ENCODE results near the gene BARHL2.

The BARHL2 gene

DNA sequence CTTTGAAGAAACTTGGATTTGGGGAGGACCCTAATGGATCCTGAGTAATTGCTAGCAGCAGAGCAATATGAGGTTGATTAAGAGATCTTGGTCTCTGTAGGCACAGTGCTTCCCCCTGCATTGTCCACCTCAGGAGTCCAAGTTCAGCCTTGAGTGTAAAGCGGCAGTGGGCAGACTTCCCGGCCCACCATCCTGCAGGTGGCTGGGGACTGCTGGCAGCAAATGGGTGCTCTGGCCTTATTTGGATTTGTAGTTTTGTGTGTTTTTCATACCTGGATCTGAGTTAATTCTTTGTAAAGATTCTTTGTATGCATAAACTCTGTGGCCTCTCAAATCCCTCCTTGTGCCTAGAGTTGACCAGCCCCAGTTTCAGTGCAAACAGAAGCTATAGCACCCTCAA is 7.6 kb downstream of the BARHL2 start:
- TF ChIP-seq, protein P1, sequence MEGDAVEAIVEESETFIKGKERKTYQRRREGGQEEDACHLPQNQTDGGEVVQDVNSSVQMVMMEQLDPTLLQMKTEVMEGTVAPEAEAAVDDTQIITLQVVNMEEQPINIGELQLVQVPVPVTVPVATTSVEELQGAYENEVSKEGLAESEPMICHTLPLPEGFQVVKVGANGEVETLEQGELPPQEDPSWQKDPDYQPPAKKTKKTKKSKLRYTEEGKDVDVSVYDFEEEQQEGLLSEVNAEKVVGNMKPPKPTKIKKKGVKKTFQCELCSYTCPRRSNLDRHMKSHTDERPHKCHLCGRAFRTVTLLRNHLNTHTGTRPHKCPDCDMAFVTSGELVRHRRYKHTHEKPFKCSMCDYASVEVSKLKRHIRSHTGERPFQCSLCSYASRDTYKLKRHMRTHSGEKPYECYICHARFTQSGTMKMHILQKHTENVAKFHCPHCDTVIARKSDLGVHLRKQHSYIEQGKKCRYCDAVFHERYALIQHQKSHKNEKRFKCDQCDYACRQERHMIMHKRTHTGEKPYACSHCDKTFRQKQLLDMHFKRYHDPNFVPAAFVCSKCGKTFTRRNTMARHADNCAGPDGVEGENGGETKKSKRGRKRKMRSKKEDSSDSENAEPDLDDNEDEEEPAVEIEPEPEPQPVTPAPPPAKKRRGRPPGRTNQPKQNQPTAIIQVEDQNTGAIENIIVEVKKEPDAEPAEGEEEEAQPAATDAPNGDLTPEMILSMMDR (conservative IDR thresholded peaks at IDR 0.05; ENCODE audit: low read depth, low read length), result no peak

DNA sequence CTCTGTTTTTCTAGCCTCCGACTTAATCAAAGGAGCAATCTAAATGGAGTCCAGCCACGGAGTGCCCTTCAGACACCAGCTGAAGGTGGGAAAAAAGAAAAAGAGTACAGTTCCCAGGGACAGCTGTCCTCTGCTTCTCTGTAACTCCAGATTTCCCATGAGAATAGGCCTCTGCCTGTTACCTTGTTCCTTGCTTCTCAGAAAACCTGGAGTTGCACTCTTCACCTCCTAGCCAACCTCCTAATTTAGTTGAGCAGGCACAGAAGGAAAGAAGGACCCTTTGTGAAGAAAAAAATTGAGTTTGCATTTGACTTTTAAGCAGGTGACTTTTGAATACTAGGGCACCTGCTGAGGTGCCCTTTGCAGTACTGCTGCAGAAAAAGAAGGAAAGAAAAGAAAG is 8.3 kb downstream of the BARHL2 start:
- DNase-seq (ENCODE audit: low read depth), result no peak

More for the DNA sequence above, 7.6 kb downstream of the BARHL2 start:
- no peak overlapping the region for H3K4me3 ChIP-seq (ENCODE audit: low read length)
- DNase-seq (ENCODE audit: low read depth), result no peak

DNA sequence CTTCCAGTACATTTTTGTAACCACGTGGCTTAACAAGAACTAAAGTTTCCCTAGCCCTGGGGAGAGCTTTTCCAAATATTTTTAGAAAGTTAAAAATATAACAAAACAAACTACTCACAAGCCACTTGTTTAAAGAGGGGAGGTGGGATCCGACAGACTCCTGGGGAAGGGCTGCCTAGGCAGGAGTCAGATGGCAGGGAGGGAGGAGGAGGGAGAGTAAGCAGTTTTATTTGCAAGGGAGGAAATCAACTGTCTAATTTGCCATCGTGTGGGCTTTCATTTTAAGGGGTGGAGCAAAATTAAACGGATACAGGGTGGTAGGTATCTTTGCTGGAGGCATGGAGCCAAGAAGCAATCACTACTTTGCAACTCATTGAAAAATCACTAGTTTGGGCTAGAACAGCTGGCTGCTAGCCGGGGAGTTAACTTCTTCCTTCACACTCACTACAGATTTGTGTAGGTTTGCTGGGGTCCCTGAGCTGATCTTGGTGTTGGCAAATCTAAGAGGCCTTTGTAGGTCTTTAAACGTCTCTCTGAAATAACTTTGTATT is 8.8 kb downstream of the BARHL2 start:
- DNase-seq (ENCODE audit: low read depth), result no peak
- no peak overlapping the region for H3K4me3 ChIP-seq (ENCODE audit: low read length)
- TF ChIP-seq, protein P1 (conservative IDR thresholded peaks at IDR 0.05; ENCODE audit: low read depth, low read length), result no peak

More for the DNA sequence above, 8.3 kb downstream of the BARHL2 start:
- H3K4me3 ChIP-seq (ENCODE audit: low read length), result no peak overlapping the region
- TF ChIP-seq, protein P1 (conservative IDR thresholded peaks at IDR 0.05; ENCODE audit: low read depth, low read length), result no peak

DNA sequence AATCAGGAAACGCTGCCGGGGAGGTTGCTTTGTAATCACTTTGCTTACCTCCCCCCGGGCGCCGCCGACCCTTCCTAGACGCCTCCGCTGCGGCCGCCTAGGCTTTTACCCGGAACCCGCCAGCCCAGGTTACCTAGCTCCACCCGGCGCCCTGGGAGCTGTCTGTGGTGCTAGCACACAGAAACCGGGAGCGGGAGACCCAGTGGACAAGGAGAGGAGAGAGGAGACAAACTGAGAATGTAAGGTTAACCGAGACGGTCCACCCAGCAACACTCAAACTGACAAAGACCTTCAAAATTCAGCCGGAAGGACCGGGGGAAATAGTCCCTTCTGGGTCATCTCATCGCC is 9.8 kb downstream of the BARHL2 start:
- TF ChIP-seq, protein P1 (conservative IDR thresholded peaks at IDR 0.05; ENCODE audit: low read depth, low read length), result no peak
- H3K4me3 ChIP-seq (ENCODE audit: low read length), result peak overlapping the region; percentile 28
- DNase-seq (ENCODE audit: low read depth), result peak; percentile 22

DNA sequence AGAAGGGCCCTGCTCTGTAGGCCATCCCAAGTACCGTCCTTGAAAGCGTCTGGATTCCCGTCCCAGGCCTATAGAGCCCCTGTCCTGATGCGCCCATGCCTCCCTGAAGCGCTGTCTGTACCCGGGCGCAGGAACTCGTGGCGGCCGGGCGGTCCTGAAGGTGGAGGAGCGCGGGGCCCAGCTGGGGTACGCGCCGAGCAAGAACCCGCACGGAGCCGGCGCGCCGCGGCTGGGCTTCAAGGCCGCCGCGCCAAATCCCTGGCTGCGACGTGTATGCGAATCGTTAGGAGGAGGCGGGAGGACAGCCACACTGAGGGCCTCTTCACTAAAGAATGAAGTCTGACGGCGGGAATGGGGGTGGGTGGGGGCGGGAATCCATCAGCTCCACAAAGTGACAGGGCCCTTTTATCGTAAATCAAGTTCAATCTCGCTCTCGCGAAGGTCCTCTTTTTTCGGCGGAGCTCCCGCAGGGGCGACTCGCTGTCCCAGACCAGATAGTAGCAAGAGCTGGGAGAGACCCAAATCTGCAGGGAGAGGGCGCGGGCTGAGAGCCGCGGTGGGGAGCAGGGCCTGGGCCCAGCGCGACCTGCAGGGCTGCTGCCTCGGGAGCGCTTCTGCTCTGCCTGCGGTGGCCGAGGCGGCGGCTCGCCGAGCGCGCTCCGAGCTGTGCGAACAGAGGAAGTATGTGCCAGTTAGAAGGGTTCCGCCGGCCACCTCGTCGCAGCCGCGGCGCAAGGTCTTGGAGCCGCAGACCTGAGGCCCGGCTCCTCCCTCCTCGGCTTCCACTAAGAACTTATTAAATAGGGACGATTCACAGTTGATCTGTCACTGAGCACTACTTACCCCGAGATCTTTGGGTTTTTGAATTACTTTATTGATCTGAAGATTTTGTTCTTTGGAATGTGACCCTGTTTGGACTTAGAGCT is 10.4 kb downstream of the BARHL2 start:
- TF ChIP-seq, protein P1 (conservative IDR thresholded peaks at IDR 0.05; ENCODE audit: low read depth, low read length), result no peak
- DNase-seq (ENCODE audit: low read depth), result no peak
- peak overlapping the region; percentile 28 for H3K4me3 ChIP-seq (ENCODE audit: low read length)

DNA sequence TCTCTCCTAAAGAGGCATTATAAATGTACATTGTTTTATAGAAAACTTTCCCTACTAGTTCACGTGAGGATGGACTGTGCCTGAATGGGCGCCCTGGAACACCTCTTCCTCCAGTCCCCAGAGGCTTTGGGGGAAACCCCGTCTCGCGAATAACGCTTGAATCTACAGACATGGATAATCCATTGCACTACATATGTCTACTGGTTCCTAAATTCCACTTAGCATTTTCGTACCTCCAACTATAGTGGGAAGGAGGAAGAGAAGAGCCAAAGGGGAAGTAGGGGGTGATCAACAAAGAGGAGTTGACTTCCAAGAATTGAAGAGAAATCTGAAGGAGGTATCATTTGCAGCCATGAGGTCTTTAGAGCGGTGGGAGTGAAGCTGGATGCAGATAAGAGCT is 11.1 kb downstream of the BARHL2 start:
- H3K4me3 ChIP-seq (ENCODE audit: low read length), result no peak overlapping the region
- TF ChIP-seq, protein P1 (conservative IDR thresholded peaks at IDR 0.05; ENCODE audit: low read depth, low read length), result no peak
- no peak for DNase-seq (ENCODE audit: low read depth)

DNA sequence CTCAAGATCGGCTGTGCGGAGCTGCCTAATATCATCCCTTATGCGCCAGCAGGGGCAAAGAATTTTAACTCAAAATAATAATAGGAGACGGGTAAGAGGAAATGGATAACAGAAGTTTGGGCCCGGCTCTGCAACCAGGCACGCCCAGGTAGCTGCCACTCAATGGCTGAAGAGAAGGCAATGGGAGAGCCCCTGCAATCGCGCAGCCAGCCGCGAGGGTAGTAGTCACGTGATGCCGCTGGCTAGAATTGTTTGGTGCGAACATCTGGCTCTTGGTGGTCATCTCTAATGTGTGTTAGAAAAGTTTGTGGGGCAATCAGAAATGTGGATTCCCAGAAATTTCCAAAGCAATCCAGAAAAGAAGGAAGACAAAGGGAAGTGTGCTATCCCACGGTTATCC is 12.3 kb downstream of the BARHL2 start:
- H3K4me3 ChIP-seq (ENCODE audit: low read length), result no peak overlapping the region
- DNase-seq (ENCODE audit: low read depth), result no peak
- TF ChIP-seq, protein P1 (conservative IDR thresholded peaks at IDR 0.05; ENCODE audit: low read depth, low read length), result no peak

All from retinal pigment epithelial cell (primary cell).